ENCODE data around the gene PLA2G1B.

GRCh38 chr12:120316798-120317223 lies 10.8 kb downstream of the PLA2G1B start:
- no peak for TF ChIP-seq CTCF (IDR thresholded peaks at IDR 0.05; ENCODE audit: low read length)
- TF ChIP-seq EZH2 (optimal IDR thresholded peaks at IDR 0.05; ENCODE audit: low read depth, low read length) = no peak
